ENCODE measurements around the gene SULT4A1. TPM values are rescaled to one million over a fixed set of nuclear protein-coding genes. Genes with fewer than 3 reads are reported as not detected.
A peak's percentile ranks its signal among the peaks of the same experiment; 100 is the strongest.

The SULT4A1 gene
- total and polyA plus RNA-seq, 9 of the 15 experiments (the other 6 are each of a cell fraction or from before 2014, with no cell fraction given) = 0.03 to 0.20 (median 0.09) TPM; not detected in 3

GRCh38 chr22:43828725-43828997 lies 33.7 kb downstream of the SULT4A1 start:
- Histone ChIP-seq H3K27me3 (ENCODE audit: control insufficient read depth in 2 of 2, insufficient read depth in 2 of 2, low read length in 2 of 2) (peaks cover 6 to 57% of the 10 kb centered on the region in 2 experiments; a peak in 4 of 5 replicates), H3K27ac (ENCODE audit: extremely low read depth, low read depth, low read length) (no peak overlapping the region), H3K4me3 (no peak overlapping the region), H3K9me3 (replicated peaks; ENCODE audit: control insufficient read depth, insufficient read depth, low read depth, low read length) (no peaks in the 10 kb centered on the region), H3K4me1 (replicated peaks in 1 of 2; ENCODE audit: control insufficient read depth in 2 of 2, insufficient read depth in 2 of 2, low read length in 2 of 2) (no peaks in the 10 kb centered on the region; a peak in 1 of 5 replicates), H2AFZ (ENCODE audit: low read depth, low read length) (no peak overlapping the region), H4K20me1 (replicated peaks; ENCODE audit: control insufficient read depth, insufficient read depth, low read length) (no peaks in the 10 kb centered on the region; the same call in none of the 2 replicates), H3K36me3 (ENCODE audit: control insufficient read depth, insufficient read depth, low read length) (no peaks in the 10 kb centered on the region), H3K9ac (ENCODE audit: insufficient read depth in 1 of 2, low read depth in 2 of 2, low read length in 2 of 2) (no peak overlapping the region), H3K9me1 (ENCODE audit: control insufficient read depth, insufficient read depth, low read length) (no peaks in the 10 kb centered on the region), H3K4me2 (ENCODE audit: insufficient read depth, low read length) (no peak overlapping the region), H3K79me2 (ENCODE audit: control insufficient read depth, insufficient read depth, low read length) (no peaks in the 10 kb centered on the region)
- DNase-seq (ENCODE audit: extremely low read depth in 1 of 4, low spot score in 3 of 4) = no peak
- POLR2A ChIA-PET = no interaction called here
- FAIRE-seq = no peak
- in situ Hi-C loops (cut with MboI) = no loop called here
- no TSS peak for BruUV-seq (replicated peaks)
- CTCF ChIA-PET (ENCODE audit: low intra/inter-chr PET ratio) = no interaction called here
- WGBS (ENCODE audit: insufficient coverage, low coverage, missing lambda C conversion rate) = 2% methylated on average over 6 of the region's 6 CpGs
- no peak for TF ChIP-seq NR3C1 (CRISPR knock-in tag; IDR thresholded peaks at IDR 0.05)
- ATAC-seq = no peak
- intact Hi-C loops (cut with micrococcal nuclease) = no loop called here

GRCh38 chr22:43827926-43828724 lies 34.2 kb downstream of the SULT4A1 start:
- ChIA-PET CTCF (ENCODE audit: low intra/inter-chr PET ratio) (no interaction called here), POLR2A (no interaction called here)
- no peaks in the 10 kb centered on the region for H3K9me3 ChIP-seq (replicated peaks; ENCODE audit: control insufficient read depth, insufficient read depth, low read depth, low read length)
- no peaks in the 10 kb centered on the region for H3K79me2 ChIP-seq (ENCODE audit: control insufficient read depth, insufficient read depth, low read length)
- ATAC-seq = 0 out of 3 replicates have a peak, but pooled peaks have one; percentile 23
- TF ChIP-seq ASH1L (IDR thresholded peaks at IDR 0.05; ENCODE audit: borderline replicate concordance, low read depth, partially characterized antibody) (no peak), CTCF (IDR thresholded peaks at IDR 0.05 in 2 of 3, conservative IDR thresholded peaks at IDR 0.05 in 1 of 3; ENCODE audit: insufficient read depth in 2 of 3, low read depth in 1 of 3, low read length in 3 of 3) (peak in 2 of 3 experiments; percentile 11 to 17; a peak in 1 of 6 replicates)
- no peaks in the 10 kb centered on the region for H3K9me1 ChIP-seq (ENCODE audit: control insufficient read depth, insufficient read depth, low read length)
- in situ Hi-C loops (cut with MboI) = no loop called here
- H3K27me3 ChIP-seq (ENCODE audit: control insufficient read depth in 2 of 2, insufficient read depth in 2 of 2, low read length in 2 of 2) = peaks cover 6 to 58% of the 10 kb centered on the region in 2 experiments; a peak in 4 of 5 replicates
- BruUV-seq (replicated peaks) = no TSS peak
- no peaks in the 10 kb centered on the region; the same call in none of the 2 replicates for H4K20me1 ChIP-seq (replicated peaks; ENCODE audit: control insufficient read depth, insufficient read depth, low read length)
- no peaks in the 10 kb centered on the region for H3K36me3 ChIP-seq (ENCODE audit: control insufficient read depth, insufficient read depth, low read length)
- no peak overlapping the region for H2AFZ ChIP-seq (ENCODE audit: low read depth, low read length)
- H3K27ac ChIP-seq (ENCODE audit: extremely low read depth, low read depth, low read length) = no peak overlapping the region
- H3K9ac ChIP-seq (ENCODE audit: insufficient read depth in 1 of 2, low read depth in 2 of 2, low read length in 2 of 2) = no peak overlapping the region
- intact Hi-C loops (cut with micrococcal nuclease) = no loop called here
- H3K4me3 ChIP-seq = no peak overlapping the region
- no peaks in the 10 kb centered on the region; a peak in 1 of 5 replicates for H3K4me1 ChIP-seq (replicated peaks in 1 of 2; ENCODE audit: control insufficient read depth in 2 of 2, insufficient read depth in 2 of 2, low read length in 2 of 2)
- 4% methylated on average over 16 of the region's 16 CpGs for WGBS (ENCODE audit: insufficient coverage, low coverage, missing lambda C conversion rate)
- DNase-seq (ENCODE audit: extremely low read depth in 1 of 4, low spot score in 3 of 4) = no peak
- no peak for FAIRE-seq
- no peak overlapping the region for H3K4me2 ChIP-seq (ENCODE audit: insufficient read depth, low read length)
